ENCODE results near the gene ITGA11. TPM values are rescaled to one million over a fixed set of nuclear protein-coding genes. Genes with fewer than 3 reads are reported as not detected.

ITGA11 gene
- total and polyA plus RNA-seq, 2 of the 4 experiments (the other 2 are of a cell fraction) = 4.1 to 6.6 TPM

DNA sequence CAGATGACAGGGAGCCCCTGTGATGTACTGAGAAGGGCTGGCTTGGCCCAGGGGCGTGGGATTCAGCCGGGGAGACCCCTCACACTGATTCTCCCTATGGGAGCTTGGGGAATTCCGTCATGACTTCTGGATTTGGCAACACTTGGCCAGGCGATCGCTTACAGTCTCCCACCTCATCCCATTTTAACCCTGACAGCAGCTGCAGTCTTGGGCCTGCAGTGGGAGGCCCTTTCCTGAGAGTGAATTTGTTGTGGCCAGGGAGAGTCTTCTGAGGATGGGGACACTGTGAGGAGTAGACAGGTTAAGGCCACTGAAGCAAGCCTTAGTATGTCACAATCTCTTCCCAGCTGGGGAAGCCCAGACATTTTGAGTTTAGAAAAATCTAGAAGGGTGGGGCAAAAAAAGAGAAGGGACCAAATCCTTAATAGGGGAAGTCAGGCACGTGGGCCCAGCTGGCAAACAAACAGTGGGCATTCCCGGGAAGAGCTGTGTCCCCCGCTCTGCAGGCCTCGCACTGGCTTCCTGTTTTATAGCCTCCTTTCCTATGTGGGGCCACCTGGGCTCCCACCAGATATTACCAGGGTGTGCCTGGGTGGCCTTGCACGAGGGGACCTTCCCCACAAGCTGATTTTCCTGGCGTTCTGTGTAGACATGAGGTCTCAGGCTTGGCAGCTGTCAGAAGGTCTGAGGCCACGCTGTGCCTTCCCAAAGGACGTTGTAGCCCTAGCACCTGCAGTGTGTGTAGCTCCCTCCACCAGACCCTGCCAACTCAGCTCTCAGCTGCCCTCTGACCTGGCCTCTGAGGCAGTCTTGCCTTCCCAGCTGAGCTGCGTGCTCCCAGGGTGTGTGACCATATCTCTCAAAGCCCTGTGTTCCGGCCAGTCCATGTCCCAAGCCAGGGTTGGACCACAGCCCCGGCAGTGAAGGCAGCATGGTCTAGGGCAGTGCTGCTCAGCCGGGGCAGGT is 89.9 kb downstream of the ITGA11 start:
- Histone ChIP-seq H3K56ac (ENCODE audit: extremely low read depth, insufficient read depth, low read length) (no peak overlapping the region), H3K79me1 (ENCODE audit: low read depth in 1 of 2, low read length in 2 of 2) (0 out of 4 replicates have a peak, but pooled peaks cover 0 to 3% of the 10 kb centered on the region in 2 experiments), H2AK9ac (replicated peaks; ENCODE audit: low read depth, low read length, poor library complexity) (peak overlapping the region; percentile 19), H2AFZ (replicated peaks; ENCODE audit: low read length, poor library complexity) (peak overlapping the region; percentile 40), H2BK120ac (ENCODE audit: low read depth, low read length) (peak overlapping the region; percentile 13; the same call in 1 of the 2 replicates), H4K8ac (ENCODE audit: low read depth in 2 of 2, low read length in 2 of 2) (peak overlapping the region in 1 of 2 experiments; percentile 15; a peak in 1 of 4 replicates), H3K9ac (ENCODE audit: low read depth, low read length) (no peak overlapping the region), H3K14ac (replicated peaks; ENCODE audit: low read depth, low read length) (no peak overlapping the region), H3K4me1 (ENCODE audit: control insufficient read depth, insufficient read depth, low read length) (peaks cover 5% of the 10 kb centered on the region), H3K18ac (ENCODE audit: low read depth, low read length) (no peak overlapping the region), H3K9me1 (ENCODE audit: insufficient read depth, low read length) (peaks cover 10% of the 10 kb centered on the region), H2BK5ac (ENCODE audit: low read depth, low read length, poor library complexity, severe bottlenecking) (no peak overlapping the region), H2AK5ac (ENCODE audit: low read depth, low read length) (peak overlapping the region; percentile 48; the same call in 1 of the 2 replicates), H3K27ac (ENCODE audit: insufficient read depth, low read length) (no peak overlapping the region), H3K9me3 (ENCODE audit: control insufficient read depth, insufficient read depth, low read length) (no peaks in the 10 kb centered on the region), H2BK15ac (ENCODE audit: low read depth, low read length) (no peak overlapping the region), H3K27me3 (ENCODE audit: control insufficient read depth, insufficient read depth, low read length) (no peaks in the 10 kb centered on the region), H3K4me3 (ENCODE audit: insufficient read depth, low read depth, low read length) (no peak overlapping the region), H3K4ac (ENCODE audit: low read depth, low read length) (peak overlapping the region; percentile 47; the same call in 1 of the 2 replicates), H2BK20ac (ENCODE audit: low read depth, low read length) (no peak overlapping the region; the same call in 1 of the 2 replicates), H4K20me1 (ENCODE audit: insufficient read depth, low read length) (no peaks in the 10 kb centered on the region), H3K4me2 (ENCODE audit: low read depth, low read length) (no peak overlapping the region), H4K5ac (ENCODE audit: low read depth, low read length) (no peak overlapping the region), H4K91ac (ENCODE audit: insufficient read depth, low read depth, low read length) (peak overlapping the region; percentile 2; the same call in 1 of the 2 replicates), H3K23ac (ENCODE audit: low read depth, low read length) (peak overlapping the region; percentile 31; the same call in 1 of the 2 replicates), H3K36me3 (ENCODE audit: control insufficient read depth, insufficient read depth, low read length) (peaks cover 4% of the 10 kb centered on the region; the same call in 1 of the 2 replicates)
- ChIA-PET CTCF (no interaction called here), POLR2A (ENCODE audit: unreplicated experiment) (no interaction called here)
- 66% methylated on average over 8 of the region's 17 CpGs; no CpG with 5 or more reads in 1 of the 2 experiments for WGBS, 2 experiments (ENCODE audit: extremely low coverage in 2 of 2, insufficient read length in 1 of 2)
- DNase-seq (peak; percentile 39), ATAC-seq (ENCODE audit: low read depth) (no peak)
- BruUV-seq (replicated peaks) = no TSS peak
- dilution Hi-C loops (cut with HindIII; ENCODE audit: low sequenced_read_pairs, unreplicated experiment) = no loop called here
- TF ChIP-seq CHD1 (IDR thresholded peaks at IDR 0.05; ENCODE audit: low read depth, low read length) = no peak
- no peak for TF ChIP-seq RAD21 (IDR thresholded peaks at IDR 0.05; ENCODE audit: low read length)
- TF ChIP-seq POLR2A (IDR thresholded peaks at IDR 0.05; ENCODE audit: low read depth, low read length) = no peak
- no peak for TF ChIP-seq MXI1 (IDR thresholded peaks at IDR 0.05; ENCODE audit: borderline replicate concordance, low read depth, low read length)
- TF ChIP-seq BHLHE40 (IDR thresholded peaks at IDR 0.05; ENCODE audit: low read depth, low read length) = no peak
- TF ChIP-seq MAZ (IDR thresholded peaks at IDR 0.05; ENCODE audit: borderline replicate concordance, low read depth, low read length) = no peak
- TF ChIP-seq SMC3 (IDR thresholded peaks at IDR 0.05; ENCODE audit: low read depth, low read length) = no peak
- TF ChIP-seq, protein P1, sequence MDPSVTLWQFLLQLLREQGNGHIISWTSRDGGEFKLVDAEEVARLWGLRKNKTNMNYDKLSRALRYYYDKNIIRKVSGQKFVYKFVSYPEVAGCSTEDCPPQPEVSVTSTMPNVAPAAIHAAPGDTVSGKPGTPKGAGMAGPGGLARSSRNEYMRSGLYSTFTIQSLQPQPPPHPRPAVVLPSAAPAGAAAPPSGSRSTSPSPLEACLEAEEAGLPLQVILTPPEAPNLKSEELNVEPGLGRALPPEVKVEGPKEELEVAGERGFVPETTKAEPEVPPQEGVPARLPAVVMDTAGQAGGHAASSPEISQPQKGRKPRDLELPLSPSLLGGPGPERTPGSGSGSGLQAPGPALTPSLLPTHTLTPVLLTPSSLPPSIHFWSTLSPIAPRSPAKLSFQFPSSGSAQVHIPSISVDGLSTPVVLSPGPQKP (IDR thresholded peaks at IDR 0.05; ENCODE audit: borderline replicate concordance, low read depth, low read length) = no peak
- TF ChIP-seq NFE2L2 (IDR thresholded peaks at IDR 0.05; ENCODE audit: low read depth, low read length) = no peak
- TF ChIP-seq RFX5 (IDR thresholded peaks at IDR 0.05; ENCODE audit: low read depth, low read length) = no peak
- TF ChIP-seq, protein P2, sequence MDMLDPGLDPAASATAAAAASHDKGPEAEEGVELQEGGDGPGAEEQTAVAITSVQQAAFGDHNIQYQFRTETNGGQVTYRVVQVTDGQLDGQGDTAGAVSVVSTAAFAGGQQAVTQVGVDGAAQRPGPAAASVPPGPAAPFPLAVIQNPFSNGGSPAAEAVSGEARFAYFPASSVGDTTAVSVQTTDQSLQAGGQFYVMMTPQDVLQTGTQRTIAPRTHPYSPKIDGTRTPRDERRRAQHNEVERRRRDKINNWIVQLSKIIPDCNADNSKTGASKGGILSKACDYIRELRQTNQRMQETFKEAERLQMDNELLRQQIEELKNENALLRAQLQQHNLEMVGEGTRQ (IDR thresholded peaks at IDR 0.05; ENCODE audit: low read depth, low read length) = no peak
- TF ChIP-seq, protein P3, sequence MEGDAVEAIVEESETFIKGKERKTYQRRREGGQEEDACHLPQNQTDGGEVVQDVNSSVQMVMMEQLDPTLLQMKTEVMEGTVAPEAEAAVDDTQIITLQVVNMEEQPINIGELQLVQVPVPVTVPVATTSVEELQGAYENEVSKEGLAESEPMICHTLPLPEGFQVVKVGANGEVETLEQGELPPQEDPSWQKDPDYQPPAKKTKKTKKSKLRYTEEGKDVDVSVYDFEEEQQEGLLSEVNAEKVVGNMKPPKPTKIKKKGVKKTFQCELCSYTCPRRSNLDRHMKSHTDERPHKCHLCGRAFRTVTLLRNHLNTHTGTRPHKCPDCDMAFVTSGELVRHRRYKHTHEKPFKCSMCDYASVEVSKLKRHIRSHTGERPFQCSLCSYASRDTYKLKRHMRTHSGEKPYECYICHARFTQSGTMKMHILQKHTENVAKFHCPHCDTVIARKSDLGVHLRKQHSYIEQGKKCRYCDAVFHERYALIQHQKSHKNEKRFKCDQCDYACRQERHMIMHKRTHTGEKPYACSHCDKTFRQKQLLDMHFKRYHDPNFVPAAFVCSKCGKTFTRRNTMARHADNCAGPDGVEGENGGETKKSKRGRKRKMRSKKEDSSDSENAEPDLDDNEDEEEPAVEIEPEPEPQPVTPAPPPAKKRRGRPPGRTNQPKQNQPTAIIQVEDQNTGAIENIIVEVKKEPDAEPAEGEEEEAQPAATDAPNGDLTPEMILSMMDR (conservative IDR thresholded peaks at IDR 0.05; ENCODE audit: low read depth, low read length) = no peak
- TF ChIP-seq RCOR1 (IDR thresholded peaks at IDR 0.05; ENCODE audit: insufficient replicate concordance, low read length) = no peak
- intact Hi-C loops (cut with micrococcal nuclease) = no loop called here
- in situ Hi-C loops (cut with MboI; ENCODE audit: low sequenced_read_pairs) = no loop called here

Measured in IMR-90 (cell line).